Trophoblast cell (in vitro differentiated cells and primary cell): Measurements from ENCODE around the gene CDYL.

Experiments used
- DNase-seq, 2 donors: peaks; one replicate each; pipeline ENCODE4 v3.0.0-alpha.2; 2016
- H2AFZ ChIP-seq: 2 replicates; pipeline ENCODE4 v1.6.1; 2013; ENCODE audit warnings: low read length, moderate library complexity, mild to moderate bottlenecking; ENCODE audit not compliant: insufficient read depth, poor library complexity
- H2AK5ac ChIP-seq: 2 replicates; pipeline ENCODE4 v1.6.1; 2013; ENCODE audit warnings: mild to moderate bottlenecking, low read length
- H2BK120ac ChIP-seq: 2 replicates; pipeline ENCODE4 v1.6.1; 2013; ENCODE audit warnings: low read length, mild to moderate bottlenecking, moderate library complexity; ENCODE audit not compliant: insufficient read depth, poor library complexity
- H2BK12ac ChIP-seq: 2 replicates; pipeline ENCODE4 v1.6.1; 2013; ENCODE audit warnings: mild to moderate bottlenecking, low read length, moderate library complexity
- H2BK5ac ChIP-seq: 2 replicates; pipeline ENCODE4 v1.6.1; 2013; ENCODE audit warnings: low read length, low read depth, moderate library complexity, mild to moderate bottlenecking; ENCODE audit not compliant: poor library complexity
- H3K14ac ChIP-seq: 2 replicates; pipeline ENCODE4 v1.6.1; 2013; ENCODE audit warnings: mild to moderate bottlenecking, low read length
- H3K18ac ChIP-seq: 2 replicates; pipeline ENCODE4 v1.6.1; 2013; ENCODE audit warnings: mild to moderate bottlenecking, low read length
- H3K23ac ChIP-seq: 2 replicates; pipeline ENCODE4 v1.6.1; 2013; ENCODE audit warnings: low read length
- H3K27ac ChIP-seq: 2 replicates; pipeline ENCODE4 v1.5.1; 2013; ENCODE audit warnings: low read depth, mild to moderate bottlenecking, inconsistent platforms, low read length, moderate library complexity
- H3K27me3 ChIP-seq: 2 replicates; pipeline ENCODE4 v1.6.1; 2013; ENCODE audit warnings: inconsistent platforms, mild to moderate bottlenecking, low read length, moderate library complexity; ENCODE audit not compliant: insufficient read depth
- H3K36me3 ChIP-seq, 2 experiments: 1 replicate in 1 of 2; 2 replicates in 1 of 2; pipeline ENCODE4 v1.6.1; 2013; ENCODE audit warnings: low read length in 2 of 2, mild to moderate bottlenecking in 2 of 2, moderate library complexity in 1 of 2; ENCODE audit not compliant: insufficient read depth in 2 of 2, control insufficient read depth in 1 of 2
- H3K4ac ChIP-seq: 2 replicates; pipeline ENCODE4 v1.6.1; 2013; ENCODE audit warnings: low read depth, mild to moderate bottlenecking, low read length, moderate library complexity
- H3K4me1 ChIP-seq, 2 experiments: 1 replicate in 1 of 2; 2 replicates in 1 of 2; pipeline ENCODE4 v1.6.1; 2013; ENCODE audit warnings: low read length in 2 of 2, mild to moderate bottlenecking in 2 of 2, moderate library complexity in 1 of 2; ENCODE audit not compliant: insufficient read depth in 2 of 2, control insufficient read depth in 1 of 2
- H3K4me2 ChIP-seq: 2 replicates; pipeline ENCODE4 v1.6.1; 2013; ENCODE audit warnings: inconsistent platforms, mild to moderate bottlenecking, low read length, moderate library complexity
- H3K4me3 ChIP-seq: 2 replicates; pipeline ENCODE4 v1.5.1; 2013; ENCODE audit warnings: mild to moderate bottlenecking, low read depth, low read length, inconsistent platforms
- H3K79me1 ChIP-seq: one replicate; pipeline ENCODE4 v1.6.1; 2013; ENCODE audit warnings: low read length
- H3K79me2 ChIP-seq: 2 replicates; pipeline ENCODE4 v1.6.1; 2013; ENCODE audit warnings: low read length, mild to moderate bottlenecking; ENCODE audit not compliant: control insufficient read depth, insufficient read depth, poor library complexity
- H3K9ac ChIP-seq: 2 replicates; pipeline ENCODE4 v1.6.1; 2013; ENCODE audit warnings: mild to moderate bottlenecking, low read length
- H3K9me3 ChIP-seq: 2 replicates; pipeline ENCODE4 v1.6.1; 2013; ENCODE audit warnings: low read depth, mild to moderate bottlenecking, control low read depth, inconsistent platforms, low read length; ENCODE audit not compliant: insufficient read depth
- H4K12ac ChIP-seq: 2 replicates; pipeline ENCODE4 v1.6.1; 2013; ENCODE audit warnings: low read depth, mild to moderate bottlenecking, low read length, moderate library complexity
- H4K8ac ChIP-seq: 2 replicates; pipeline ENCODE4 v1.6.1; 2013; ENCODE audit warnings: low read depth, mild to moderate bottlenecking, low read length, moderate library complexity
- H4K91ac ChIP-seq: one replicate; pipeline ENCODE4 v1.6.1; 2013; ENCODE audit warnings: low read depth, mild to moderate bottlenecking, low read length, moderate library complexity
- WGBS: extraction: QIAGEN DNeasy Blood & Tissue Kit; methylation state at CpG from one replicate; pipeline ENCODE4 v1.1.7; 2013; ENCODE audit warnings: missing lambda C conversion rate; ENCODE audit not compliant: insufficient read length, insufficient coverage; ENCODE audit errors: extremely low coverage; 5-methylcytosine and 5-hydroxymethylcytosine counted together

CDYL gene

DNA sequence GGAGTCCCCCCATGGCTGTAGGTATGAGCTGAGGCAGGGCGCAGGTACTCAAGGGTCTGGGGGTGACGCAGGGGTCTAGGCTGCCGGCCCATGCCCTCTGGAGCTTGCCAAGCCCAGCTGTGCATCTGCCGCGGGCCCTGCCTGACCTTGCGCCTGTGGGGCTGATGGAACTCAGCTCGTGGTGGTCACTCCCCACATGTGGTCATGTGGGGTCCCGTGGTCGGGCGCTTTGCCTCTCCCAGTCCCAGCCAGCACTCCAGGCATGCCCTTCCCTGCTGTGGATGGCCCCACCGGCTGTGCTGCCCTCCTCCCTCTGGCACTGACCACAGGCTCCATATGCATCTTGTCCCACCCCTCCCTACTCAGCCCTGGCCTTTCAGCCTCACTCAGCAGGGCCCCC, 170.3 kb downstream of the CDYL start:
- Histone ChIP-seq H3K18ac (no peak overlapping the region), H3K36me3 (peaks cover 36 to 53% of the 10 kb centered on the region in 2 experiments), H4K8ac (no peak overlapping the region), H3K4me2 (no peak overlapping the region), H3K9me3 (peaks cover 8% of the 10 kb centered on the region), H3K79me1 (peaks cover 3% of the 10 kb centered on the region), H3K23ac (no peak overlapping the region), H2AFZ (no peak overlapping the region), H3K27me3 (no peaks in the 10 kb centered on the region), H2BK12ac (no peak overlapping the region), H2AK5ac (no peak overlapping the region), H3K4me3 (no peak overlapping the region), H4K12ac (no peak overlapping the region), H3K79me2 (no peaks in the 10 kb centered on the region), H3K4me1 (peaks cover 28 to 32% of the 10 kb centered on the region in 2 experiments), H3K14ac (no peak overlapping the region), H4K91ac (no peak overlapping the region), H2BK120ac (no peak overlapping the region), H3K27ac (no peak overlapping the region), H3K9ac (no peak overlapping the region), H3K4ac (no peak overlapping the region), H2BK5ac (no peak overlapping the region)
- WGBS, result no CpG with 5 or more reads among the region's 11 CpGs
- DNase-seq, result no peak

DNA sequence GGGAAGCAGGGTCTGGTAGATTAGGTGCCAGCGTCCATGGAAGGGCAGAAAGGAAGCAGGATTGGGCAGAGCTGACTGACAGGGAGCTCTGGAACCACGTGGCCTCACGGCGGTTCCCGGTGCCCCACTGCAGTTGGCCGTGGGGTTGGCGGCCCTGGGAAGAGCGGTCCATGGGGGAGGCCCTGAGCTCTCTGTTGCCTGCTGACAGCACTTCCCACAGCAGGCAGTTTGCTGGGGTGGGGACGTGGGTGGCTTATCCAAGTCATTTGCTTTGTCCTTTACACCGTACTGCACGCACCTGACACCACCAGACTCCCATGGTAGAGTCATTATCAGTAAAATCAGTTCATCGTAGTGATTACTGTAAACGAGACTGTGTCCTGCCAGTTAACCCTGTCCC, 171.5 kb downstream of the CDYL start:
- H2BK12ac ChIP-seq, result no peak overlapping the region
- H3K23ac ChIP-seq, result no peak overlapping the region
- no peak overlapping the region for H4K12ac ChIP-seq
- H3K79me1 ChIP-seq, result peaks cover 1% of the 10 kb centered on the region
- H3K27me3 ChIP-seq, result no peaks in the 10 kb centered on the region
- no peak overlapping the region for H3K4me2 ChIP-seq
- no CpG with 5 or more reads among the region's 13 CpGs for WGBS
- H3K4me1 ChIP-seq, result peaks cover 26 to 30% of the 10 kb centered on the region in 2 experiments
- no peak overlapping the region for H2AK5ac ChIP-seq
- no peak overlapping the region for H3K9ac ChIP-seq
- no peak for DNase-seq
- H2BK120ac ChIP-seq, result no peak overlapping the region
- H3K4ac ChIP-seq, result no peak overlapping the region
- no peaks in the 10 kb centered on the region for H3K79me2 ChIP-seq
- no peak overlapping the region for H3K14ac ChIP-seq
- H4K8ac ChIP-seq, result no peak overlapping the region
- H2AFZ ChIP-seq, result no peak overlapping the region
- H3K9me3 ChIP-seq, result peaks cover 9% of the 10 kb centered on the region
- H4K91ac ChIP-seq, result no peak overlapping the region
- H3K27ac ChIP-seq, result no peak overlapping the region
- no peak overlapping the region for H3K4me3 ChIP-seq
- H3K18ac ChIP-seq, result no peak overlapping the region
- peaks cover 44 to 61% of the 10 kb centered on the region in 2 experiments for H3K36me3 ChIP-seq
- no peak overlapping the region for H2BK5ac ChIP-seq

DNA sequence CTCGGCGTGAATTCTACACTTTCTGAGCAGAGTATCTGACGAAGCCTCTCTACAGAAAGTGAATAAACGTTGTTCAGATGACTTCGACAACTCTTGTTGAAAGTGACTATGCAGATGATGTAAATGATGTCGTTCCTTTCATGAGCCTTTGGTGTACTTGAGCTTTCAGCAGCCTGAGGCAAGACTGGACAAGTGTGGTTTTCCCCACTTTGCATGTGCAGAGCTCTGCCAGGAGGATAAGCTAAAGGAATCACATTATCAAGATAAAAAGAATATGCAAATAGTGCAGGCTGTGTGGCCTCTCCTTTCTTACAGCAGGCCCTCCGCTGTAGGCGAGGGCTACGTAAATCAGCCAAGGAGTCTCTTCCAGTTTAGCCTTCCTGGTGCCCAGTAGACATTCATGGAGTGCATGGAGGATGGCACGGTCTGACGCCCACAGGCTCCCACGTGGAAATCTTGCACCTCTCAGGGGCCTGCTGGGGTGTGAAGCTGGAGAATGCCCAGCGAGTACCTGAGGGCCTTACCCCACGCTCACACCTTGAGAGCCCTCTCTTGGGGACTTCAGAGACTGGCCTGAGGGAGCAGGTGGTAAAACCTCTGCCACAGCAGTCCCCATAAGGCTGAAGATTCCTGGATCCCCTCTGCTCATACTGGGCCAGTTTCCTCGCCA, 172.7 kb downstream of the CDYL start:
- Histone ChIP-seq H3K4me2 (no peak overlapping the region), H3K9me3 (peaks cover 9% of the 10 kb centered on the region), H3K9ac (no peak overlapping the region), H3K36me3 (peaks cover 55 to 69% of the 10 kb centered on the region in 2 experiments), H3K18ac (no peak overlapping the region), H3K4me3 (no peak overlapping the region), H3K79me1 (no peaks in the 10 kb centered on the region), H3K4ac (no peak overlapping the region), H4K8ac (no peak overlapping the region), H4K91ac (no peak overlapping the region), H3K27ac (no peak overlapping the region), H3K4me1 (peaks cover 24 to 25% of the 10 kb centered on the region in 2 experiments), H2BK120ac (no peak overlapping the region), H2AFZ (no peak overlapping the region), H2BK5ac (no peak overlapping the region), H4K12ac (no peak overlapping the region), H2BK12ac (no peak overlapping the region), H3K79me2 (no peaks in the 10 kb centered on the region), H3K27me3 (no peaks in the 10 kb centered on the region), H2AK5ac (no peak overlapping the region), H3K23ac (no peak overlapping the region), H3K14ac (no peak overlapping the region)
- no CpG with 5 or more reads among the region's 15 CpGs for WGBS
- DNase-seq, result no peak

DNA sequence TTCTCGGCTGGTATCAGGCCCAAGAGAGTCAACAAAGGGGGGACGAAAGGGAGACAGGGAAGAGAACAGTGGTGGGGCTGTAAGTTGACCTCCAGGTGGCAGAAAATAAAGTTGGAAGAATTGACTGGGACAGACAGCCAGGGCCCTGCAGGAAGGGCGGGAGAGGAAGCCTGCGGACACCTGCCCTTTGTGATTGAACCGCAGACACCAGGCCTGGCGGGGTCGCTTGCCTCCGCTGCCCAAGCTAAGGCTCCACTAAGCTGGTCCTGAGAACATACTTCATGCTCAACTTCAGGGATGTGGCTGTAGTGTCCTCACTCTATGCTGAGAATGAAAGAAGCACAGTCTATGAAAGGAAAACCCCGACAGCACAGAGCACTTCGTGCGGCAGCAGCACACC, 173.9 kb downstream of the CDYL start:
- no CpG with 5 or more reads among the region's 11 CpGs for WGBS
- no peak overlapping the region for H2BK5ac ChIP-seq
- no peak overlapping the region for H3K9ac ChIP-seq
- DNase-seq, result no peak
- H2BK12ac ChIP-seq, result no peak overlapping the region
- no peaks in the 10 kb centered on the region for H3K79me1 ChIP-seq
- H3K27ac ChIP-seq, result no peak overlapping the region
- H3K4me2 ChIP-seq, result no peak overlapping the region
- H3K27me3 ChIP-seq, result no peaks in the 10 kb centered on the region
- no peak overlapping the region for H2AK5ac ChIP-seq
- H3K36me3 ChIP-seq, result peaks cover 51 to 63% of the 10 kb centered on the region in 2 experiments
- no peak overlapping the region for H3K14ac ChIP-seq
- no peak overlapping the region for H3K4ac ChIP-seq
- H4K91ac ChIP-seq, result no peak overlapping the region
- H2AFZ ChIP-seq, result no peak overlapping the region
- peaks cover 8% of the 10 kb centered on the region for H3K9me3 ChIP-seq
- no peak overlapping the region for H2BK120ac ChIP-seq
- H3K4me1 ChIP-seq, result peaks cover 24 to 25% of the 10 kb centered on the region in 2 experiments
- H4K8ac ChIP-seq, result no peak overlapping the region
- H3K23ac ChIP-seq, result no peak overlapping the region
- H3K79me2 ChIP-seq, result no peaks in the 10 kb centered on the region
- no peak overlapping the region for H4K12ac ChIP-seq
- peak overlapping the region; percentile 33 for H3K18ac ChIP-seq
- H3K4me3 ChIP-seq, result no peak overlapping the region
